Measurements from ENCODE around the gene PRR22.

PRR22 gene

GRCh38 chr19:5784581-5785147 is at the start of gene PRR22:
Gene PRR22 (minus strand): TSS chr19:5784746. CDS start chr19:5784660, 86 bp downstream.
- no peak for DNase-seq (ENCODE audit: low read depth)

- DNase-seq (ENCODE audit: low read depth), result no peak
Observed at GRCh38 chr19:5832527-5833216, 48.1 kb upstream of the PRR22 start.

- DNase-seq (ENCODE audit: low read depth), result no peak
Observed at GRCh38 chr19:5832061-5832460, 47.5 kb upstream of the PRR22 start.

- no peak for DNase-seq (ENCODE audit: low read depth)
Observed at GRCh38 chr19:5831159-5831558, 46.6 kb upstream of the PRR22 start.

- no peak for DNase-seq (ENCODE audit: low read depth)
Observed at GRCh38 chr19:5829567-5830310, 45.2 kb upstream of the PRR22 start.

GRCh38 chr19:5828661-5829566 is 44.4 kb upstream of the PRR22 start:
- peak; percentile 40 for DNase-seq (ENCODE audit: low read depth)

- peak; percentile 96 for DNase-seq (ENCODE audit: low read depth)
Observed at GRCh38 chr19:5827891-5828660, 43.5 kb upstream of the PRR22 start.

- DNase-seq (ENCODE audit: low read depth), result no peak
Observed at GRCh38 chr19:5827342-5827890, 42.9 kb upstream of the PRR22 start.

GRCh38 chr19:5826531-5827341 is 42.2 kb upstream of the PRR22 start:
- DNase-seq (ENCODE audit: low read depth), result no peak

- no peak for DNase-seq (ENCODE audit: low read depth)
Observed at GRCh38 chr19:5825178-5825577, 40.6 kb upstream of the PRR22 start.

- DNase-seq (ENCODE audit: low read depth), result no peak
Observed at GRCh38 chr19:5824751-5825150, 40.2 kb upstream of the PRR22 start.

GRCh38 chr19:5823579-5824281 is 39.2 kb upstream of the PRR22 start:
- no peak for DNase-seq (ENCODE audit: low read depth)

- DNase-seq (ENCODE audit: low read depth), result no peak
Observed at GRCh38 chr19:5822181-5822844, 37.8 kb upstream of the PRR22 start.

GRCh38 chr19:5821521-5822180 is 37.1 kb upstream of the PRR22 start:
- no peak for DNase-seq (ENCODE audit: low read depth)

- DNase-seq (ENCODE audit: low read depth), result no peak
Observed at GRCh38 chr19:5820785-5821184, 36.2 kb upstream of the PRR22 start.

GRCh38 chr19:5818594-5818993 is 34.0 kb upstream of the PRR22 start:
- no peak for DNase-seq (ENCODE audit: low read depth)

- DNase-seq (ENCODE audit: low read depth), result no peak
Observed at GRCh38 chr19:5817218-5817617, 32.7 kb upstream of the PRR22 start.

GRCh38 chr19:5814852-5815246 is 30.3 kb upstream of the PRR22 start:
- no peak for DNase-seq (ENCODE audit: low read depth)
